ENCODE results near the gene GPR31.

DNA sequence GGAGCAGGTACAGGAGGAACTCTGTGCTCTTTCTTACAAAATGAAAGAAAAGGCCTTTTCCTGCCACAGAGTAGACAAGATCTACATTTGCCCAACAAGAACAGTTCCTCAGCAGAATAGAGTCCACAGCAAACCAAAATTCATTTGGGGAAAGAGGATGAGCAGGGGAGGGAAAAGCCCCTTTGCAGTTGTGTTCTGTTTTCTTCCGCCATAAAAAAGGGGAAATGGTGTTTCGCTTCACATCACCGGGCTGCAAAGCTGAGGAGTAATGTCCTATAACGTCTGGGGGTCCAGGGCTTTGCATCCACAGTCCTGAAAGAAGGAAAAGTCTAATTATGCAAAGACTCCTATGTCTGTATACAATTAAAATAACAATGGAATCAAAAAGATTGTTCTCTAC is at the start of gene GPR31:
- TF ChIP-seq EZH2 (IDR thresholded peaks at IDR 0.05; ENCODE audit: borderline replicate concordance, low read depth, low read length, severe bottlenecking), result no peak
- no peak for TF ChIP-seq POLR2AphosphoS5 (IDR thresholded peaks at IDR 0.05; ENCODE audit: insufficient read depth, low read depth, low read length)
- no peak for TF ChIP-seq MYC (IDR thresholded peaks at IDR 0.05; ENCODE audit: low read depth, low read length)
